DND-41 (cell line): Measurements from ENCODE around the gene PLRG1.

Experiments used
- EZH2 ChIP-seq: IDR thresholded peaks from 3 replicates; pipeline ENCODE4 v1.6.1; 2012; ENCODE audit warnings: borderline replicate concordance, low read depth, mild to moderate bottlenecking, moderate library complexity, low read length, inconsistent platforms; ENCODE audit not compliant: severe bottlenecking
- TF ChIP-seq, protein P1 (sequence below): IDR thresholded peaks from 2 replicates; pipeline ENCODE4 v1.5.1; 2012; ENCODE audit warnings: borderline replicate concordance, low read length, moderate library complexity, mild to moderate bottlenecking; ENCODE audit not compliant: poor library complexity, severe bottlenecking; ENCODE audit errors: extremely low read depth

DNA sequence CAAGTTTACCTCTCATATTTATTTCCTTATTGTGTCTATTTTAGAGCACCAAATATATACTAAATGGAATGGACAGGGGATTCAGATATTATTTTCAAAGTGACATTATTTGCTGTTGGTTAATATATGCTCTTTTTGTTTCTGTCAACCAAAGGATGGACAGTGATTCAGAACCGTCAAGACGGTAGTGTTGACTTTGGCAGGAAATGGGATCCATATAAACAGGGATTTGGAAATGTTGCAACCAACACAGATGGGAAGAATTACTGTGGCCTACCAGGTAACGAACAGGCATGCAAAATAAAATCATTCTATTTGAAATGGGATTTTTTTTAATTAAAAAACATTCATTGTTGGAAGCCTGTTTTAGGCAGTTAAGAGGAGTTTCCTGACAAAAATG is 18.8 kb upstream of the PLRG1 start:
- TF ChIP-seq, protein P1, sequence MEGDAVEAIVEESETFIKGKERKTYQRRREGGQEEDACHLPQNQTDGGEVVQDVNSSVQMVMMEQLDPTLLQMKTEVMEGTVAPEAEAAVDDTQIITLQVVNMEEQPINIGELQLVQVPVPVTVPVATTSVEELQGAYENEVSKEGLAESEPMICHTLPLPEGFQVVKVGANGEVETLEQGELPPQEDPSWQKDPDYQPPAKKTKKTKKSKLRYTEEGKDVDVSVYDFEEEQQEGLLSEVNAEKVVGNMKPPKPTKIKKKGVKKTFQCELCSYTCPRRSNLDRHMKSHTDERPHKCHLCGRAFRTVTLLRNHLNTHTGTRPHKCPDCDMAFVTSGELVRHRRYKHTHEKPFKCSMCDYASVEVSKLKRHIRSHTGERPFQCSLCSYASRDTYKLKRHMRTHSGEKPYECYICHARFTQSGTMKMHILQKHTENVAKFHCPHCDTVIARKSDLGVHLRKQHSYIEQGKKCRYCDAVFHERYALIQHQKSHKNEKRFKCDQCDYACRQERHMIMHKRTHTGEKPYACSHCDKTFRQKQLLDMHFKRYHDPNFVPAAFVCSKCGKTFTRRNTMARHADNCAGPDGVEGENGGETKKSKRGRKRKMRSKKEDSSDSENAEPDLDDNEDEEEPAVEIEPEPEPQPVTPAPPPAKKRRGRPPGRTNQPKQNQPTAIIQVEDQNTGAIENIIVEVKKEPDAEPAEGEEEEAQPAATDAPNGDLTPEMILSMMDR = no peak
- TF ChIP-seq EZH2 = no peak
